ENCODE results near the gene SETD4. TPM values are rescaled to one million over a fixed set of nuclear protein-coding genes. Genes with fewer than 3 reads are reported as not detected.

Gene SETD4
- total RNA-seq (2022; extraction: Qiagen RNA extraction) = 9.0 to 11.1 TPM (median 10.4 TPM) in 5 replicates

DNA sequence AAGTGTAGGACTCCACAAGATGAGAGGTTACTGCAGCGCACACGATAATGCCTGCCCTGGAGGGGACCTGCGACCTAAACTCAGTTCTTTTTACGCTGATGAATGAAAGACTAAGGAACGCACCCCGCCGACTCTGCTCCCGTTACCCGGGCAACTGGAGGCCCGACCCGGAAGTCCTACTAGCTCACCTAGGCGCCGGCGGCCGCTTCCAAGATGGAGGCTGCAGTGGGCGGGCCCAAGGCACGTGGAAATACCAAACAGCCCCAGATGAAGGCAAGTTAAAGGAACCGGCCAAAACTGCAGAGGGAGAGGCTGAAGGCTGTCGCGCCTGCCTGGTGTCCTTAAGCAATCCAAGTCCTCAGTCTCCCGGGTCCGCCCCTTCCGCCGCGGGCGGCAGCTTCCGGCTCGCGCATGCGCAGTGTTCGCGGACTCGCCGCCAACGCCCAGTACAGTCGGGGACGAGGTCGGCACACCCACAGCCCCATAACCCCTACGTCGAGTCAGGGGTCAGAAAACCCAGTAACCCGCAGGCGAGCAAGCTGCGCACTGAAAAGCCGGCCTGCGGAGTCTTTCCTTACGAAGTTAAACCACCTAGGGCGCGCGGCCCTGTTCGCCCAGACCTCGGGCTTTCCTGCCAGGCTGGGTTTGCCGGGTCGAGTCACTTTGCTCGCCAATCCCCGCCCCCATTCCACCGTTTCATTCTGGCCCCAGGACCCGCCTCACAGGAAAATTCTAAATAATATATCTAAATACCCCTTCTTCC lies at the start of gene SETD4:
SETD4 (minus strand) TSS at position 368 of the 763 bp plus-strand sequence. CDS start 1,638 bp downstream, outside the sequence.

GRCh38 chr21:36069713-36070583 lies 9.6 kb upstream of the SETD4 start, which contains the start of gene CBR1:
Gene CBR1 (plus strand): TSS chr21:36070024. CDS start chr21:36070116, 92 bp downstream.

Other genes starting within 250 kb of the SETD4 start
- 150 to 164 TPM (median 155 TPM) in 5 replicates for gene CBR1, start 9.5 kb upstream of the SETD4 start, total RNA-seq (2022; extraction: Qiagen RNA extraction)
- 8.4 to 12.4 TPM (median 11.1 TPM) in 5 replicates for gene CBR3, start 74.6 kb upstream of the SETD4 start, total RNA-seq (2022; extraction: Qiagen RNA extraction)
- gene DOP1B, start 96.3 kb upstream of the SETD4 start, total RNA-seq (2022; extraction: Qiagen RNA extraction) = 2.6 to 5.2 TPM (median 3.9 TPM) in 5 replicates